Dedifferentiated amniotic fluid mesenchymal stem cell (primary cell): ENCODE data around the gene TENT5A.
"Not testable (repeated sequence)": the region's sequence is repeated elsewhere in the genome, so short reads cannot be mapped to it uniquely, and the experiment has no call there.

Experiments used
- DNase-seq: peaks from one replicate; pipeline ENCODE4 v3.0.0-alpha.2; 2016; ENCODE audit errors: extremely low spot score

TENT5A gene

DNA sequence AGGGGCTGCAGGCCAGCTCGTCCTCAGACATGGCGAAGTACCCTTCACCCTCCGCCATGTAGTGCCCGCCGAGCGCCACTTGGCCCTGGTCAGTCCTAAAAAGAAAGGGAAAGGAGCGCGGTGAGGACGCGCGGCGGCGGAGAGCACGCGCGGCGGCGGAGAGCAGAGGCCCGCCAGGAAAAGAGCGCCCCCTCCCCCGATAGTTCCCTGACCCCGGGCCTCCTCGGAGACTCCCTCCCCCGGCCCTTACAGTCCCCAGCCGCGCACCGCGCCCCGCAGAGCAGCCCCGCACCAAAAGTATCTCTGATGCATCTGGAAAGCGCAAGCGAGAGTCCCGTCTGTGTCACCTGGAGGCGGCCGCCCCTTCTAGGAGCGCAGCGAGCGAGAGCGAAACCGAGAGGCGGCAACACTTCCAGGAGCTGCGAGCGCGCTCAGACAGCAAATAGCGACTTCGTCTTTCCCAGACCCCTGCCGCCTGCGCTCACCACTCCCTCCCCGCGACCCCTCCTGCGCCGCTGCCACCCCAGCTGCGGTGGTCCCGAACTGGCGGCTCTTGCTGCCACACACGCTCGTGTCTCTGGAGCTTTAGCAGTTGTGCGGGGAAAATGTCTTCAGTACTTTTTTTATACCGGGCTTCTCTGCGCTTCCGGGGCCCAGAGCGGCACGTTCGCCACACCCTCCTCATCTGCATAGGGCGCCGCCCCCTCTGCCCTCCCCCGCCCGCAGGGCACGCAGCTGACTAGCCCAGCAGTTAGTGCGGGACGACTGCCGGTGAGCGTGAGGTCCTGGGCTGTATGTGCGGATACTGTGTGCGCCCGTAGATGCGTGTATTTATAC lies at the start of gene TENT5A:
Gene TENT5A (minus strand): TSS at position 598 of the 837 bp plus-strand sequence. CDS start 540 bp downstream, at position 58.
- peak; percentile 94 for DNase-seq

DNA sequence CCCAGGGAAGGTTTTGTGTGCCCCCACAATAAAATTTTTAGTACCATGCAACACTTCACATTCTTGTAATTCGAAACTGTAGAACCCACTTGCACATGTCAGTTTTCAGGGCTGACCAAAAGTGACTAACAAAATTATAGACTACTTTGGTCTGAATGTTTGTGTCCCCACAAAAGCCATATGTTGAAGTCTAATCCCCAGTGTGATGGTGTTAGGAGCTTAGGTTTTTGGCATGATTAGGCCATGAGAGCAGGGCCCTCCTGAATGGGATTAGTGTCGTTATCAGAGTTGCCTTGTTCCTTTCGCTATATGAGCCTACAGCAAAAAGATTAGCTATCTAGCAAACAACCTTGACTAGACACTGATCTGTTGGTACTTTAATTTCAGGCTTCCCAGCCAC lies 49.0 kb upstream of the TENT5A start:
- no peak for DNase-seq

DNA sequence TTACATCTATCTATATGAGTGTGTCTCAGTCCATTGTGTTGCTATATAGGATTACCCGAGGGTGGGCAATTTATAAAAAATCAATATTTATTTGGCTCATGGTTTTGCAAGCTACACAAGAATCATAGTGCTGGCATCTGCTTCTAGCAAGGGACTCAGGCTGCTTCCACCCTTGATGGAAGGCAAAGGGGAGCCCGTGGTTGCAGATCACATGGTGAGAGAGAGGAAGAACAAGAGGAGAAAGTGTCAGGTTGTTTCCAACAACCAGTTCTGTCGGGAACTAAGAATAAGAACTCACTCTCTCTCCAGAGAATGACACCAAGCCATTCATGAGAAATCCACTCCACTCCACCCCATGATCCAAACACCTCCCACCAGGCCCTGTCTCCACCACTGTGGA lies 48.2 kb upstream of the TENT5A start:
- DNase-seq = no peak

GRCh38 chr6:81799323-81799722 lies 46.8 kb upstream of the TENT5A start:
- no peak for DNase-seq

- DNase-seq = no peak
These were observed 45.1 kb upstream of the TENT5A start for GRCh38 chr6:81797591-81797990.

DNA sequence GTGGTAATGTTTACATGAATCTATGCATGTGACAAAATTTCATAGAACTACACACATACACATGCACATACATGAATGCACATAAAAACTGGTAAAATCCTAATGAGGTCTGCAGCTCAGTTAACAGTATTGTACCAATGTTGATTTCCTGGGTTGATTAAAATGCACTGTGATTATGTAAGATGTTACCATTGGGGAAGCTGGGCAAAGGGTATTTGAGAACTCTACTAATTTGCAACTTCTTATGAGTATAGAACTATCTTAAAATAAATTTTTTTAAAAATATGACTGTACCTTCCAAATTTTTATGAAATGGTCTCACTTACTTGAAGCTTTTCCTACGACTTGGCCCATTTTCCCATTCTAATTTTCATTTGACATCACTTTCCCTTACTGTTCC lies 43.4 kb upstream of the TENT5A start:
- DNase-seq = no peak

- no peak for DNase-seq
These were observed 41.5 kb upstream of the TENT5A start for GRCh38 chr6:81793821-81794475.

- DNase-seq = no peak
These were observed 40.3 kb upstream of the TENT5A start for GRCh38 chr6:81792826-81793225.

DNA sequence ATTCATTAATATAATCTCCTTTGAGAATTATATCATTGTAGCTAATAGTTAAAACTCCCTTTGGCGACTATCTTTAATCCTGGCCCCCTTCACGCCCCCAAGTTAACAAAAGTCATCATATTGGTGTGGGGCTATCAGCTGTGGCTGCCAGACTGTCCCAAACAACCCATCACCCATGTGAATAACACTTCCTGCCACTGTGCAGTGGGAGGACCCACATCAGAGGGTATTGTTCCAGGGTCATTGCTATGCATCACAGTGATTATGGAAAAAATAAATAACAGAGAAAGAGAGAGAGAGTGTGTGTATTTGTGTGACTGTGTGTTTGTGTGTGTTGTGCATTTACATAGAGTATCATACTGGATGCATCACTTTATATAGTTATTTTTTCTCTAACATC lies 39.3 kb upstream of the TENT5A start:
- DNase-seq = no peak

- DNase-seq = no peak
These were observed 37.6 kb upstream of the TENT5A start for GRCh38 chr6:81790034-81790433.

GRCh38 chr6:81789291-81789690 lies 36.8 kb upstream of the TENT5A start:
- no peak for DNase-seq

- DNase-seq = no peak
These were observed 36.3 kb upstream of the TENT5A start for GRCh38 chr6:81788748-81789147.

DNA sequence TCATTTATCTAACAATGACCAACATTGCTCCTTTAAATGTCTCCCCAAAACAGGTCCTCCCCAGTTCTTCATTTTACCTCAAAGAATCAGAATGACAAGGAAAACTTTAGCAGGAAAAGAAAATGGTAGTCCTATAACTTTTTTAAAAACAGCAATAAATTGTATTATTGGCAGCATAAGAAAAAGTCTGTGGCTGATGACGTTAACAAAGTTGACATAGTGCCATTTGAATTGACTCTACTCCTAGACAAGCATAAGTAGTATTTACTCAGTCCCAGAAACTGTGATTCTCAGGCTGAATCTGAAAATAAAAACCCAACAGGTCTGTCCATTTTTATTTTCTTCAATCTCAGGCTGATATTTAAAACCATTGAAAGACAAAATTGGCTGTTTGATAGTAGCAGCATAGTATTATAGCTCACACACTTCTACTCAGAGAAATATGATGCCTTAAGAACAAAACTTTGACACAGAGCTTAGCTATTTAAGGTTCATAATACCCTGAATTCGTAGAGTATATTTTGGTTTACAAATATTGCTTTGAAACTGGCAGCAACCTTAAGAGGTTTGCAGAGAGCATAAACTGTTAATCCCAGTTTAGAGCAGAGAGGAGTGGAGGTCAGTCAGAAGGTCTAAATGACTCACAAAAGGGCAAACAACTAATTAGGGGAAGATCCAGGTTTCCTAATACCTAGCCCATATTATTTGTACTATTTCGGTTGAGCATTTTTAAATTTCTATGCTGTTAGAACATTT lies 35.0 kb upstream of the TENT5A start:
- peak; percentile 17 for DNase-seq

DNA sequence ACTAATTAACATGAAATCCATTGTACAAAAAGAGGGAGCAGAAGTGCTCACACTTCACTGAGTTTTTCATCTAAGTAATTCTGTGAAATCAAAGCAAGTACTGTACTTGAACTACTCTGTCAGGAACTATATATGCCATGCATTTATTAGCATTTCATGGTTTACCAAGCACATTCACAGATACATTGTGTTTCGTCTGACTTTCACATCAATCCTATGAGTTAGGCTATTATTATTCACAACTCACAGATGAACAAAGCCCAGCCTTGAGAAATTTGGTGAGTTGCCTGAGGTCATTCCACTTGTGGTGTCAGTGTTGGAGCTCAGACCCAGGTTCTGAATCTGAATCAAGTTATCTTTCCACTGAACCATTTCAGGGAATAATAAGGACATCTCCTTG lies 33.7 kb upstream of the TENT5A start:
- DNase-seq = no peak

- no peak for DNase-seq
These were observed 32.9 kb upstream of the TENT5A start for GRCh38 chr6:81785377-81785776.

- DNase-seq = no peak
These were observed 31.4 kb upstream of the TENT5A start for GRCh38 chr6:81783893-81784292.

DNA sequence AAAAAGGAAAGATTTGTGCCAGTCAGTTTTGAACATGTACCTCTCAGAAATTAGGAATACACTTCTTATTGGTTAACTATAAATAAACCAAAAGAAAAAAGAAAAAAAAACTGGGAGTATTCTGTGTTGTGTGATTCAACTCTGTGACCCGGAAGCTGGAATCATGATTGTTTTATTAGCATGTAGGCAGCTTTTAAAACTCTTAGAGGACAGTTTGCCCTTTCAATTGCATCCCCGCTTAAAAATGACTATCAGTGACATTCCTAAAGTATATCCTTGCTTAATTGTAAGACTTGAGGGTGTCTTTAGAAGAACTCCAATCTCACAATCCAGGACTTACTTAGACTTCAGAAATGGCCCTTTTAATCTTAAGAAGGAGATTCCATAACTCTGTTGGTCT lies 29.1 kb upstream of the TENT5A start:
- no peak for DNase-seq

DNA sequence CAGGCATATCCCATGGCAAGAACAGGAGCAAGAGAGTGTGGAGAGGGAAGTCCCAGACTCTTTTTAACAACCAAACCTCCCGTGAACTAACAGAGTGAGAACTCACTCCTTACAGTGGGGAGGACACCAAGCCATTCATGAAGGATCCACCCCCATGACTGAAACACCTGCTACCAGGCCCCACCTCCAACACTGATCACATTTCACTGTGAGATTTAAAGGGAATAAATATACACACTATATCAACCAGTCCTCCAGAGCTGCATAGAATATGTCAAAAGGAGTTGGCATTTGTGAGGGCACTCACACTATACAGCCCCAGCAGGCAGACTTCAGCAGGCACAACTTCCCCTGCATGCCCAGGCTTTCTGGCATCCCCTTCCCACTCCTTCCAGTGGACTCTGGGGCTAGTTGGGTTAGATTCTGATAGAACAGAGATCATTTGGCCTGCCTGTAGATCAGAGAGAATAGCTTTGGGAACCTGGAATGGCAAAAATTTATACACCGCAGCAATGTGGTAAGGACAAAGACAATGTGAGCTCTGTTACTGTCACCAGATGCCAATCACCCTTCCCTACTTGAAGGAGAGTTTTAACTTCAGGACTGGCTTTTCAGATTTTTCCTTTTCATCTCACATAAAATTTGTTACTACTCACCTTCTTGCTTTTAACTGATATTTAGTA lies 25.2 kb upstream of the TENT5A start:
- no peak for DNase-seq

DNA sequence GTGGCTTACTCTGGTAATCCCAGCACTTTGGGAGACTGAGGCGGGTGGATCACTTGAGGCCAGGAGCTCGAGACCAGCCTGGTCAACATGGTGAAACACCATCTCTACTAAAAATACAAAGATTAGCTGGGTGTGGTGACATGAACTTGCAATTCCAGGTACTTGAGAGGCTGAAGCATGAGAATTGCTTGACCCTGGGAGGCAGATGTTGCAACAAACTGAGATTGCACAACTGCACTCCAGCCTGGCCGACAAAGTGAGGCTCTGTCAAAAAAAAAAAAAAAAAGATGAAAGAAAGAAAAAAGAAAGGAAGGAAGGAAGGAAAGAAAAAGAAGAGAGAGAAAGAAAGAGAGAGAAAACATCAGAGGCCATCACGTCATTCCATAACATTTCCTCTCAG lies 23.7 kb upstream of the TENT5A start:
- DNase-seq = not testable (repeated sequence)

- no peak for DNase-seq
These were observed 22.1 kb upstream of the TENT5A start for GRCh38 chr6:81774542-81774941.

- DNase-seq = no peak
These were observed 21.4 kb upstream of the TENT5A start for GRCh38 chr6:81773887-81774286.

GRCh38 chr6:81772741-81773140 lies 20.3 kb upstream of the TENT5A start:
- peak; percentile 59 for DNase-seq
